GM12874 (cell line): ENCODE results near the gene MPV17L.
"Not testable (repeated sequence)": the region's sequence is repeated elsewhere in the genome, so short reads cannot be mapped to it uniquely, and the experiment has no call there.

ENCODE experiments used
- TF ChIP-seq, protein P1 (sequence below): IDR thresholded peaks from 2 replicates; pipeline ENCODE4 v1.5.1; 2011; ENCODE audit warnings: low read depth, mild to moderate bottlenecking, control low read depth, low read length, moderate library complexity; ENCODE audit not compliant: insufficient read depth

The MPV17L gene

GRCh38 chr16:15395631-15396508, at the start of gene MPV17L:
MPV17L (plus strand) TSS chr16:15395754; CDS start chr16:15395898, 144 bp downstream.
- TF ChIP-seq, protein P1, sequence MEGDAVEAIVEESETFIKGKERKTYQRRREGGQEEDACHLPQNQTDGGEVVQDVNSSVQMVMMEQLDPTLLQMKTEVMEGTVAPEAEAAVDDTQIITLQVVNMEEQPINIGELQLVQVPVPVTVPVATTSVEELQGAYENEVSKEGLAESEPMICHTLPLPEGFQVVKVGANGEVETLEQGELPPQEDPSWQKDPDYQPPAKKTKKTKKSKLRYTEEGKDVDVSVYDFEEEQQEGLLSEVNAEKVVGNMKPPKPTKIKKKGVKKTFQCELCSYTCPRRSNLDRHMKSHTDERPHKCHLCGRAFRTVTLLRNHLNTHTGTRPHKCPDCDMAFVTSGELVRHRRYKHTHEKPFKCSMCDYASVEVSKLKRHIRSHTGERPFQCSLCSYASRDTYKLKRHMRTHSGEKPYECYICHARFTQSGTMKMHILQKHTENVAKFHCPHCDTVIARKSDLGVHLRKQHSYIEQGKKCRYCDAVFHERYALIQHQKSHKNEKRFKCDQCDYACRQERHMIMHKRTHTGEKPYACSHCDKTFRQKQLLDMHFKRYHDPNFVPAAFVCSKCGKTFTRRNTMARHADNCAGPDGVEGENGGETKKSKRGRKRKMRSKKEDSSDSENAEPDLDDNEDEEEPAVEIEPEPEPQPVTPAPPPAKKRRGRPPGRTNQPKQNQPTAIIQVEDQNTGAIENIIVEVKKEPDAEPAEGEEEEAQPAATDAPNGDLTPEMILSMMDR = not testable (repeated sequence)

DNA sequence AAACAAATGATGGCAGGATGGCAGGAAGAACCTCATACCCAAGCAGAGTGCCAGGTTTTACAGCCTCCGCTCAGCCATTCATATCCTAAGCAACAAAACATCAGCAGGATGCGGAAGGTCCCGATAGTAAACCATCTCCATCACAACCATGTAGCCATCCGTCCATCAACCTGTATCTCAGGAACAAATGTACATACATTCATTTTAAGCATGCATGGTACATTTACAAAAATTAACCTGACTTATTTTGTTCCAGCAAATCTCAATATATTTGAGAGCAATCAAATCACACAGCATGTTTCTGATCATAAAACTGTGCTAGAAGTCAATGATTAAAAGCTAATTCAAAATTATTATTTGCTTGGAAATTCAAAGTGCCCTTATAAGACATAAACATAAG, 17.4 kb upstream of the MPV17L start, which contains the start of gene NPIPA5:
TSS of gene NPIPA5 (minus strand) at position 101 of the 400 bp plus-strand sequence. CDS start at position 101, 0 bp downstream.
- TF ChIP-seq, protein P1 = not testable (repeated sequence)

- TF ChIP-seq, protein P1 = no peak
These were observed 1.5 kb downstream of the MPV17L start for GRCh38 chr16:15396948-15397594.

DNA sequence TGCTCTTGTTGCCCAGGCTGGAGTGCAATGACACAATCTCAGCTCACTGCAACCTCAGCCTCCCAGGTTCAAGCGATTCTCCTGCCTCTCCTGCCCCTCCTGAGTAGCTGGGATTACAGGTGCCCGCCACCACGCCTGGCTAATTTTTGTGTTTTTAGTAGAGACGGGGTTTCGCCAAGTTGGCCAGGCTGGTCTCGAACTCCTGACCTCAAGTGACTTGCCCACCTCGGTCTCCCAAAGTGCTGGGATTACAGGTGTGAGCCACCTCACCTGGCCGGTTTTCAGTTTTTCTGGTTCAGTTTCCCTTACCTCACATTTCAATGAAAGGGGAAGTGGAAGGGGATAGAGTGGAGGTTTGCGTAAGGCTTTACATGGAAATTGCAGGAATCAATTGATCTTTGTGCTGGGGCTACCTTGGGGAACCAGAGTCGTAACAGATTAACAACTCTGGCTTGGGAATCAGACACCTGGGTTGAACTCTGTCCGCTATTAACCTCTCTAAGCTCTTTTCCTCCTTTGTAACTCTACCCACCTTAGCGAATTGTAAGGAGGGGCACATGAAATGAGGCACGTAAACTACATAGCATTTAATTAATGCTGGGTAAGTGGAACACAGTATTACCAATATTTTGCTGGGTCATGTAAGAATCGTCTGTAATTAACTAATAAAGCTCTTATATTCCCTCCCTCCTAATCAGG, 3.2 kb downstream of the MPV17L start:
- TF ChIP-seq, protein P1 = no peak

GRCh38 chr16:15399317-15399716, 3.8 kb downstream of the MPV17L start:
- TF ChIP-seq, protein P1 = no peak

DNA sequence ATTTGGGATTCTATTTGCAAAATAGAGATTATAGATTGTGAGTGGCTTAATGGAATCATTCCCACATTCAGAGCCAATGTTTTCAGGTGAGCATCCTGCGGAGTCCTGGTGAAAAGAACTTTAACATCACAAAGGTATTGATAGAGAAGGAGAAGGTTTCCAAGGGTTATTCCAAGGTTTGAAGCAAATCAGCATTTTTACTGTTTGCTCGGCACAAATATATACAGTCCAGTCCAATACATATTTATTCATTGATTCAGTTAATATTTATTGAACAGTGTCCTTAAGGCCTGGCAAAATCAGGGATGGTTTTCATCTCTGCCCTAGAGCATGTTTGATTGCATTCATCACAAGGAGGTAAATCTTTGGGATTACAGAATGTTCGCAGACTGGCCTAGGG, 6.4 kb downstream of the MPV17L start:
- TF ChIP-seq, protein P1 = no peak

- TF ChIP-seq, protein P1 = no peak
These were observed 7.9 kb downstream of the MPV17L start for GRCh38 chr16:15403392-15403995.
